WTC11 (cell line): ENCODE data around the gene TWIST2.

Experiments
- ATF3 ChIP-seq: sonication (generic); formaldehyde crosslinking; conservative IDR thresholded peaks from 2 replicates; pipeline ENCODE4 v1.8.1; 2022; ENCODE audit warnings: mild to moderate bottlenecking, missing genetic modification reagents
- CBFB ChIP-seq: sonication (generic); formaldehyde crosslinking; IDR thresholded peaks from 2 replicates; pipeline ENCODE4 v1.8.1; 2022; ENCODE audit warnings: mild to moderate bottlenecking, low read depth, missing genetic modification reagents
- CREB1 ChIP-seq: sonication (generic); formaldehyde crosslinking; IDR thresholded peaks from 2 replicates; pipeline ENCODE4 v1.8.0; 2023; ENCODE audit warnings: mild to moderate bottlenecking, missing genetic modification reagents
- CREM ChIP-seq: sonication (generic); formaldehyde crosslinking; IDR thresholded peaks from 2 replicates; pipeline ENCODE4 v1.8.1; 2022; ENCODE audit warnings: mild to moderate bottlenecking, missing genetic modification reagents, moderate library complexity
- CTCF ChIP-seq: fragments of 200-600 bp; IDR thresholded peaks from 2 replicates; pipeline ENCODE4 v1.8.0; 2022; ENCODE audit warnings: antibody characterized with exemption
- ESRRA ChIP-seq: sonication (generic); formaldehyde crosslinking; IDR thresholded peaks from 2 replicates; pipeline ENCODE4 v1.8.1; 2022; ENCODE audit warnings: mild to moderate bottlenecking, missing genetic modification reagents, borderline replicate concordance
- KAT7 ChIP-seq: sonication (generic); formaldehyde crosslinking; IDR thresholded peaks from 2 replicates; pipeline ENCODE4 v1.8.1; 2023; ENCODE audit warnings: missing genetic modification reagents, mild to moderate bottlenecking, borderline replicate concordance
- NR3C1 ChIP-seq: sonication (generic); formaldehyde crosslinking; conservative IDR thresholded peaks from 2 replicates; pipeline ENCODE4 v1.8.1; 2023; ENCODE audit warnings: low read depth, mild to moderate bottlenecking, missing genetic modification reagents
- SP1 ChIP-seq: sonication (generic); formaldehyde crosslinking; conservative IDR thresholded peaks from 2 replicates; pipeline ENCODE4 v1.8.1; 2022; ENCODE audit warnings: missing genetic modification reagents
- USF1 ChIP-seq: sonication (generic); formaldehyde crosslinking; IDR thresholded peaks from 2 replicates; pipeline ENCODE4 v1.8.0; 2022; ENCODE audit warnings: mild to moderate bottlenecking, missing genetic modification reagents
- USF2 ChIP-seq: sonication (generic); formaldehyde crosslinking; IDR thresholded peaks from 2 replicates; pipeline ENCODE4 v1.8.1; 2023; ENCODE audit warnings: mild to moderate bottlenecking, missing genetic modification reagents, moderate library complexity
- ZNF138 ChIP-seq: sonication (generic); formaldehyde crosslinking; conservative IDR thresholded peaks from 2 replicates; pipeline ENCODE4 v1.8.1; 2022; ENCODE audit warnings: mild to moderate bottlenecking, moderate library complexity, missing genetic modification reagents

GRCh38 chr2:238936162-238937052 lies 88.5 kb downstream of the TWIST2 start:
- no peak for TF ChIP-seq USF1
- no peak for TF ChIP-seq SP1 (CRISPR knock-in tag)
- TF ChIP-seq CREB1 (CRISPR knock-in tag) = no peak
- TF ChIP-seq CTCF = no peak
- no peak for TF ChIP-seq USF2 (CRISPR knock-in tag)
- no peak for TF ChIP-seq CREM
- no peak for TF ChIP-seq ESRRA (CRISPR knock-in tag)
- no peak for TF ChIP-seq CBFB (CRISPR knock-in tag)
- TF ChIP-seq ATF3 (CRISPR knock-in tag) = no peak
- no peak for TF ChIP-seq KAT7 (CRISPR knock-in tag)
- TF ChIP-seq ZNF138 (CRISPR knock-in tag) = no peak
- TF ChIP-seq NR3C1 (CRISPR knock-in tag) = no peak
